Peyer's patch (tissue), 4 donors: ENCODE data around the gene TM9SF4.

Experiments
- POLR2A ChIP-seq, 2 donors: fragments of 450-650 bp; IDR thresholded peaks; one replicate each; pipeline ENCODE4 v1.5.1; 2017; ENCODE audit warnings: antibody characterized with exemption in 2 of 2, mild to moderate bottlenecking in 2 of 2, moderate library complexity in 2 of 2
- TF ChIP-seq, protein P1 (sequence below), 6 experiments: fragments of 450-650 bp in 4 of 6; fragments of 200-600 bp in 2 of 6; sonication (generic) in 1 of 6; IDR thresholded peaks; one replicate each; pipeline ENCODE4 v1.5.1; 2017 to 2019; ENCODE audit warnings: antibody characterized with exemption in 6 of 6, mild to moderate bottlenecking in 3 of 6, moderate library complexity in 1 of 6

DNA sequence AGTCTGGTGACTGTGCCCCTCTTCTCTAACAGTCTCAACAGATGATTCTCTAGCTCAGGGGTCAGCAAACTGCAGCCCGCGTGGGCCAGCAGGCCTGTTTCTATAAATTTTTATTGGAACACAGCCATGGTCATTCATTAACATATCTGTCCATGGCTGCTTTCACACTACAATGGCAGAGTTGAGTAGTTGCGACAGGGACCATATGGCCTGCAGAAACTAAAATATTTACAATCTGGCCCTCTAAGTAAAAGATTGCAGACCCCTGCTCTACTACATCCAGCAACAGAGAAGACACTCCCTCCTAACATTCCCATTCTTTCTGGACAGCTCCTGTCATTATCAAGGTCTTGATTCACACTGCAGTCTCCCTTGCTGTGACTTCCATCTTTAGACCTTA lies 52.8 kb downstream of the TM9SF4 start:
- TF ChIP-seq, protein P1, sequence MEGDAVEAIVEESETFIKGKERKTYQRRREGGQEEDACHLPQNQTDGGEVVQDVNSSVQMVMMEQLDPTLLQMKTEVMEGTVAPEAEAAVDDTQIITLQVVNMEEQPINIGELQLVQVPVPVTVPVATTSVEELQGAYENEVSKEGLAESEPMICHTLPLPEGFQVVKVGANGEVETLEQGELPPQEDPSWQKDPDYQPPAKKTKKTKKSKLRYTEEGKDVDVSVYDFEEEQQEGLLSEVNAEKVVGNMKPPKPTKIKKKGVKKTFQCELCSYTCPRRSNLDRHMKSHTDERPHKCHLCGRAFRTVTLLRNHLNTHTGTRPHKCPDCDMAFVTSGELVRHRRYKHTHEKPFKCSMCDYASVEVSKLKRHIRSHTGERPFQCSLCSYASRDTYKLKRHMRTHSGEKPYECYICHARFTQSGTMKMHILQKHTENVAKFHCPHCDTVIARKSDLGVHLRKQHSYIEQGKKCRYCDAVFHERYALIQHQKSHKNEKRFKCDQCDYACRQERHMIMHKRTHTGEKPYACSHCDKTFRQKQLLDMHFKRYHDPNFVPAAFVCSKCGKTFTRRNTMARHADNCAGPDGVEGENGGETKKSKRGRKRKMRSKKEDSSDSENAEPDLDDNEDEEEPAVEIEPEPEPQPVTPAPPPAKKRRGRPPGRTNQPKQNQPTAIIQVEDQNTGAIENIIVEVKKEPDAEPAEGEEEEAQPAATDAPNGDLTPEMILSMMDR (IDR thresholded peaks at IDR 0.05) = no peak
- TF ChIP-seq POLR2A (IDR thresholded peaks at IDR 0.05) = no peak
